Peyer's patch (tissue), 4 donors: ENCODE data around the gene LRP11. TPM values are rescaled to one million over a fixed set of nuclear protein-coding genes. Genes with fewer than 3 reads are reported as not detected.
"Not testable (repeated sequence)": the region's sequence is repeated elsewhere in the genome, so short reads cannot be mapped to it uniquely, and the experiment has no call there.

Source experiments
- DNase-seq, 3 donors: peaks; one replicate each; pipeline ENCODE4 v3.0.0-alpha.2; 2017 to 2019
- H3K27ac ChIP-seq, 4 donors: fragments of 200-600 bp; sonication (generic); one replicate each; pipeline ENCODE4 v1.5.1; 2016 to 2019
- H3K27me3 ChIP-seq, 2 donors: fragments of 200-600 bp; sonication (generic); one replicate each; pipeline ENCODE4 v1.5.1; 2019
- H3K36me3 ChIP-seq, 3 donors: fragments of 200-600 bp; sonication (generic); one replicate each; pipeline ENCODE4 v1.5.1; 2016 to 2019
- H3K4me1 ChIP-seq, 4 donors: fragments of 200-600 bp; sonication (generic); one replicate each; pipeline ENCODE4 v1.5.1; 2016 to 2019
- H3K4me3 ChIP-seq, 4 donors: fragments of 200-600 bp; sonication (generic); 1 replicate in 3 of 4; 2 replicates in 1 of 4; pipeline ENCODE4 v1.5.1; 2016 to 2019; ENCODE audit warnings: mild to moderate bottlenecking in 1 of 4
- H3K9me3 ChIP-seq, 4 donors: fragments of 200-600 bp; sonication (generic); one replicate each; pipeline ENCODE4 v1.5.1; 2016 to 2019; ENCODE audit warnings: mild to moderate bottlenecking in 1 of 4
- POLR2A ChIP-seq, 2 donors: fragments of 450-650 bp; IDR thresholded peaks; one replicate each; pipeline ENCODE4 v1.5.1; 2017; ENCODE audit warnings: antibody characterized with exemption in 2 of 2, mild to moderate bottlenecking in 2 of 2, moderate library complexity in 2 of 2
- total RNA-seq, 4 donors: library from RNA; depleted of rRNA; stranded (reverse); fragments of >200 nt; gene quantifications; one replicate each; pipeline ENCODE4 v1.1.0, GENCODE V29; 2016
- TF ChIP-seq, protein P1 (sequence below), 6 experiments: fragments of 450-650 bp in 4 of 6; fragments of 200-600 bp in 2 of 6; sonication (generic) in 1 of 6; IDR thresholded peaks; one replicate each; pipeline ENCODE4 v1.5.1; 2017 to 2019; ENCODE audit warnings: antibody characterized with exemption in 6 of 6, mild to moderate bottlenecking in 3 of 6, moderate library complexity in 1 of 6

The LRP11 gene
- total RNA-seq, 4 donors from 2014 or later, result 3.7 to 14.6 (median 11.0) TPM

GRCh38 chr6:149847939-149848267 lies 16.3 kb downstream of the LRP11 start:
- H3K4me3 ChIP-seq, result no peak overlapping the region
- H3K9me3 ChIP-seq, result no peaks in the 10 kb centered on the region
- H3K27ac ChIP-seq, result no peak overlapping the region
- H3K36me3 ChIP-seq, result no peaks in the 10 kb centered on the region
- DNase-seq, result no peak
- H3K4me1 ChIP-seq, result peaks cover 0 to 17% (median 4%) of the 10 kb centered on the region in 4 donors
- no peaks in the 10 kb centered on the region for H3K27me3 ChIP-seq
- TF ChIP-seq POLR2A (IDR thresholded peaks at IDR 0.05), result no peak

- no peaks in the 10 kb centered on the region for H3K36me3 ChIP-seq
- H3K4me1 ChIP-seq, result peaks cover 0 to 17% (median 2%) of the 10 kb centered on the region in 4 donors
- no peak for DNase-seq
- no peak overlapping the region for H3K4me3 ChIP-seq
- no peak for TF ChIP-seq POLR2A (IDR thresholded peaks at IDR 0.05)
- TF ChIP-seq, protein P1, sequence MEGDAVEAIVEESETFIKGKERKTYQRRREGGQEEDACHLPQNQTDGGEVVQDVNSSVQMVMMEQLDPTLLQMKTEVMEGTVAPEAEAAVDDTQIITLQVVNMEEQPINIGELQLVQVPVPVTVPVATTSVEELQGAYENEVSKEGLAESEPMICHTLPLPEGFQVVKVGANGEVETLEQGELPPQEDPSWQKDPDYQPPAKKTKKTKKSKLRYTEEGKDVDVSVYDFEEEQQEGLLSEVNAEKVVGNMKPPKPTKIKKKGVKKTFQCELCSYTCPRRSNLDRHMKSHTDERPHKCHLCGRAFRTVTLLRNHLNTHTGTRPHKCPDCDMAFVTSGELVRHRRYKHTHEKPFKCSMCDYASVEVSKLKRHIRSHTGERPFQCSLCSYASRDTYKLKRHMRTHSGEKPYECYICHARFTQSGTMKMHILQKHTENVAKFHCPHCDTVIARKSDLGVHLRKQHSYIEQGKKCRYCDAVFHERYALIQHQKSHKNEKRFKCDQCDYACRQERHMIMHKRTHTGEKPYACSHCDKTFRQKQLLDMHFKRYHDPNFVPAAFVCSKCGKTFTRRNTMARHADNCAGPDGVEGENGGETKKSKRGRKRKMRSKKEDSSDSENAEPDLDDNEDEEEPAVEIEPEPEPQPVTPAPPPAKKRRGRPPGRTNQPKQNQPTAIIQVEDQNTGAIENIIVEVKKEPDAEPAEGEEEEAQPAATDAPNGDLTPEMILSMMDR (IDR thresholded peaks at IDR 0.05), result no peak
- H3K27me3 ChIP-seq, result no peaks in the 10 kb centered on the region
- no peak overlapping the region for H3K27ac ChIP-seq
- H3K9me3 ChIP-seq, result no peaks in the 10 kb centered on the region
Observed at GRCh38 chr6:149846321-149846720, 17.8 kb downstream of the LRP11 start.

DNA sequence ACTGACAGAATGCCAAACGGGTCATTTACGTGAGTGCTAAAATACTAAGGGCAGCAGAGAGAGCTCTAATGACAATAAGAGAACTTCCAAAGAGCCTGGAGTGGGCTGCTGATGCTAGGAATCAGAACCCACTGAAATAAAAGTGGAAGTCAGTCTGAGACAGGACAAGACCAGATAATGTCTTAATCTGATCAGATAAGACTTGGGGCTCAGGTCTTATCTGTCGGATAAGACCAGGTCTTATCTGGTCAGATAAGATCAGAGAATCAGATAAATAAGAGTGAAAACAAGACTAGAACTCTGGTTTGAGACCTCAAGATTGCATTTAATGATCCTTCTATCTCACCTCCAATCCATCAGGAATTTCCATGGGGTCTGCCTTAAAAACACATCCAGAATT lies 18.6 kb downstream of the LRP11 start:
- Histone ChIP-seq H3K36me3 (no peaks in the 10 kb centered on the region), H3K9me3 (no peaks in the 10 kb centered on the region), H3K27me3 (no peaks in the 10 kb centered on the region), H3K27ac (no peak overlapping the region), H3K4me3 (no peak overlapping the region), H3K4me1 (peaks cover 0 to 24% (median 2%) of the 10 kb centered on the region in 4 donors)
- TF ChIP-seq, protein P1 (IDR thresholded peaks at IDR 0.05), result no peak
- no peak for TF ChIP-seq POLR2A (IDR thresholded peaks at IDR 0.05)
- no peak for DNase-seq

GRCh38 chr6:149844480-149844879 lies 19.7 kb downstream of the LRP11 start:
- TF ChIP-seq, protein P1 (IDR thresholded peaks at IDR 0.05), result no peak
- no peak for TF ChIP-seq POLR2A (IDR thresholded peaks at IDR 0.05)
- no peaks in the 10 kb centered on the region for H3K9me3 ChIP-seq

GRCh38 chr6:149844036-149844435 lies 20.1 kb downstream of the LRP11 start:
- H3K9me3 ChIP-seq, H3K36me3 ChIP-seq, H3K4me3 ChIP-seq, H3K27ac ChIP-seq, H3K27me3 ChIP-seq, DNase-seq: not testable (repeated sequence)
- peaks cover 0 to 26% (median 2%) of the 10 kb centered on the region in 4 donors for H3K4me1 ChIP-seq

More at GRCh38 chr6:149844480-149844879, 19.7 kb downstream of the LRP11 start:
- peaks cover 0 to 26% (median 2%) of the 10 kb centered on the region in 4 donors for H3K4me1 ChIP-seq
- no peak overlapping the region for H3K27ac ChIP-seq
- no peaks in the 10 kb centered on the region for H3K36me3 ChIP-seq
- no peak overlapping the region for H3K4me3 ChIP-seq
- H3K27me3 ChIP-seq, result no peaks in the 10 kb centered on the region
- no peak for DNase-seq

DNA sequence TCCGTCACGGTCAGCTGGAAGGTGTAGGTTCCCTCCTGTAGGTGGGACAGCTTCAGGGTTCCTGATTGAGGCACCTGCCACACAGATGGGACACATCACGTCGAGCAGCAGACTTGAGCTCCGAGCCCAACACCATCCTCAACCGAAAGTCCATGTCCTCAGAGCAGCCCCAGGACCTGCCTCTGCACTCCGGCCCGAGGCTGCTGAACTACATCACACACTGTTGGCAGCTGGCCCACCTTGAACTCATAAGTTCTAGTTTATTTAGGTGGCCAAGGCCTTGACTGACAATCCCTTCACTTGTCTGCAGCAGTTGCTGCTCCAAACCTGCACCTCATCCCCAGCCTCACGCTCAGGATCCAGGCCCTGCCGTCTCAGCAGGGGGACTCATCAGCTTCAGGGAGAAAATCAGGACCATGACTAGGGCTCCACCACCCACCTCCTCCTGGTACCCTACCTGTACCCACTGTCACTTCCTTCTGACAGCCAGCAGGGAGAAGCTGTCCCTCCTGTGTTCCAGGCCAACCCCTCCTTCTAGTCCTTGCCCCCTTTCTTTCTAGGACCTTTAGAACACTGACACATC lies 21.0 kb downstream of the LRP11 start:
- Histone ChIP-seq H3K27ac (no peak overlapping the region), H3K27me3 (no peaks in the 10 kb centered on the region), H3K9me3 (no peaks in the 10 kb centered on the region), H3K4me1 (peaks cover 0 to 26% (median 2%) of the 10 kb centered on the region in 4 donors), H3K4me3 (no peak overlapping the region), H3K36me3 (no peaks in the 10 kb centered on the region)
- TF ChIP-seq, protein P1 (IDR thresholded peaks at IDR 0.05), result no peak
- TF ChIP-seq POLR2A (IDR thresholded peaks at IDR 0.05), result no peak
- DNase-seq, result no peak

DNA sequence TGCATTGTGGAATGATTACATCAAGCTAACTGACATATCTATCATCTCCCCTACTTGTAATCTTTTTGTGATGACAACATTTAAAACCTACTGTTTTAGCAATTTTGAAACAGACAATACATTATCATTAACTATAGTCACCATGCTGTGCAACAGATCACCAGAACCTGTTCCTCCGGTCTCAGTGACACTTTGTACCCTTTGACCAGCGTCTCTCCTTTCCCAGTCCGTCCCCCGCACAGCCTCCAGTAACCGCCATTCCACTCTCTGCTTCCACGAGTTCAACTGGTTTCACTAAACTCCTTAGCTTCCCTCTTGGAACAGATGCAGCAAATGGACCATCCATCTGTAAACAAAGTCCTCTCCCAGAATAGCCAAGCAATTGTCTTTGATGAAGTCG lies 21.8 kb downstream of the LRP11 start:
- Histone ChIP-seq H3K9me3 (no peaks in the 10 kb centered on the region), H3K4me3 (no peak overlapping the region), H3K36me3 (no peaks in the 10 kb centered on the region), H3K27me3 (no peaks in the 10 kb centered on the region), H3K27ac (no peak overlapping the region), H3K4me1 (peaks cover 0 to 26% (median 2%) of the 10 kb centered on the region in 4 donors)
- no peak for DNase-seq
- TF ChIP-seq, protein P1 (IDR thresholded peaks at IDR 0.05), result no peak
- no peak for TF ChIP-seq POLR2A (IDR thresholded peaks at IDR 0.05)
